ENCODE data around the gene STIM2.

DNA sequence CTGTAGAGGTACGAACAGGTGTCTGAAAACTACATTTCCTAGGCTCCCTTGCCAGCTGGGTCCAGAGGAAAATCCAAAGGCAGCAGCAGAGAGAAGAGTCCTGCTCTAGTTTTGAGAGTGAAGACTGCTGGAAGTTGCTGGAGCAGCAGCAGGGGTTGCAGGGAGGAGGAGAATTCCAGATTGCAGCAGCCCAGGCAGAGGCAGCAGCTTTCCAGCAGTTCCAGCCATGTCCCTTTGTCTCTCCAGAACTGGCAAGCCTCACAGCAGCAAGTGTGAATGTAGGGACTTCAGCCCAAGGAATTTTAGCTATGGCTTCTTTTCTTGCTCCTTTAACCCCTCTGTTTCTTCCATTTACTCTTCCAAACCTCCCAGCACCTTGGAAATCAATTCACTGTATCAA is 24.1 kb upstream of the STIM2 start:
- TF ChIP-seq, protein P1, sequence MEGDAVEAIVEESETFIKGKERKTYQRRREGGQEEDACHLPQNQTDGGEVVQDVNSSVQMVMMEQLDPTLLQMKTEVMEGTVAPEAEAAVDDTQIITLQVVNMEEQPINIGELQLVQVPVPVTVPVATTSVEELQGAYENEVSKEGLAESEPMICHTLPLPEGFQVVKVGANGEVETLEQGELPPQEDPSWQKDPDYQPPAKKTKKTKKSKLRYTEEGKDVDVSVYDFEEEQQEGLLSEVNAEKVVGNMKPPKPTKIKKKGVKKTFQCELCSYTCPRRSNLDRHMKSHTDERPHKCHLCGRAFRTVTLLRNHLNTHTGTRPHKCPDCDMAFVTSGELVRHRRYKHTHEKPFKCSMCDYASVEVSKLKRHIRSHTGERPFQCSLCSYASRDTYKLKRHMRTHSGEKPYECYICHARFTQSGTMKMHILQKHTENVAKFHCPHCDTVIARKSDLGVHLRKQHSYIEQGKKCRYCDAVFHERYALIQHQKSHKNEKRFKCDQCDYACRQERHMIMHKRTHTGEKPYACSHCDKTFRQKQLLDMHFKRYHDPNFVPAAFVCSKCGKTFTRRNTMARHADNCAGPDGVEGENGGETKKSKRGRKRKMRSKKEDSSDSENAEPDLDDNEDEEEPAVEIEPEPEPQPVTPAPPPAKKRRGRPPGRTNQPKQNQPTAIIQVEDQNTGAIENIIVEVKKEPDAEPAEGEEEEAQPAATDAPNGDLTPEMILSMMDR (IDR thresholded peaks at IDR 0.05; ENCODE audit: low read length): no peak
- TF ChIP-seq EZH2 (IDR thresholded peaks at IDR 0.05; ENCODE audit: borderline replicate concordance, low read length): no peak

Data from OCI-LY1 (cell line).